ENCODE data around the gene CGAS. TPM values are rescaled to one million over a fixed set of nuclear protein-coding genes. Genes with fewer than 3 reads are reported as not detected.

The CGAS gene
- total RNA-seq, 1 experiment from 2014 or later, result 6.4 TPM

GRCh38 chr6:73388433-73388799 lies 63.7 kb downstream of the CGAS start:
- peak overlapping the region; percentile 72 for H3K4me3 Mint-ChIP-seq
- POLR2A ChIA-PET, result interaction anchor here (0.7 to 1.3 kb wide), 8 partner anchors 11 to 265 kb away, joined by 3 to 9 read pairs (median 3); partner anchors contain the start of gene KHDC1
- CTCF ChIA-PET, result interaction anchor here (0.6 to 3.3 kb wide), 30 partner anchors 9 to 772 kb away, joined by 3 to 67 read pairs (median 5); partner anchors contain the start of genes CGAS, MTO1 and OOEP
- H3K27me3 Mint-ChIP-seq (ENCODE audit: low read depth), result peaks cover 12% of the 10 kb centered on the region
- H3K9me3 Mint-ChIP-seq, result no peaks in the 10 kb centered on the region
- no peaks in the 10 kb centered on the region for H3K36me3 Mint-ChIP-seq
- peaks cover 29% of the 10 kb centered on the region for H3K4me1 Mint-ChIP-seq
- ATAC-seq, result no peak
- no peak for DNase-seq (ENCODE audit: low spot score)
- H3K27ac Mint-ChIP-seq, result peak overlapping the region; percentile 60; the same call in 1 of the 2 replicates
- TF ChIP-seq IRF2 (CRISPR knock-in tag; IDR thresholded peaks at IDR 0.05; ENCODE audit: borderline replicate concordance, low read depth), result no peak
- TF ChIP-seq ERG (CRISPR knock-in tag; IDR thresholded peaks at IDR 0.05), result no peak
- TF ChIP-seq ARID4B (CRISPR knock-in tag; IDR thresholded peaks at IDR 0.05; ENCODE audit: borderline replicate concordance), result no peak
- no peak for TF ChIP-seq ATF2 (CRISPR knock-in tag; IDR thresholded peaks at IDR 0.05; ENCODE audit: borderline replicate concordance, low read depth)
- TF ChIP-seq E2F1 (CRISPR knock-in tag; IDR thresholded peaks at IDR 0.05), result no peak
- no peak for TF ChIP-seq RORB (CRISPR knock-in tag; IDR thresholded peaks at IDR 0.05)
- no peak for TF ChIP-seq ZNF416 (CRISPR knock-in tag; IDR thresholded peaks at IDR 0.05)
- no peak for TF ChIP-seq HMGA2 (CRISPR knock-in tag; IDR thresholded peaks at IDR 0.05)
- no peak for TF ChIP-seq ZNF396 (CRISPR knock-in tag; IDR thresholded peaks at IDR 0.05; ENCODE audit: borderline replicate concordance)
- no peak for TF ChIP-seq FOXP1 (CRISPR knock-in tag; IDR thresholded peaks at IDR 0.05; ENCODE audit: borderline replicate concordance)
- no peak for TF ChIP-seq TCF7 (CRISPR knock-in tag; IDR thresholded peaks at IDR 0.05; ENCODE audit: low read depth)
- no peak for TF ChIP-seq ETV6 (CRISPR knock-in tag; IDR thresholded peaks at IDR 0.05)
- no peak for TF ChIP-seq JAZF1 (CRISPR knock-in tag; IDR thresholded peaks at IDR 0.05)
- TF ChIP-seq MAX (CRISPR knock-in tag; IDR thresholded peaks at IDR 0.05), result no peak

GRCh38 chr6:73382462-73383113 lies 69.5 kb downstream of the CGAS start:
- H3K4me3 Mint-ChIP-seq, result no peak overlapping the region
- no peak for ATAC-seq
- ChIA-PET POLR2A (interaction anchor here (0.6 kb wide), 1 partner anchor 45 kb away, joined by 5 read pairs; no protein-coding TSS in a partner anchor), CTCF (no interaction called here)
- DNase-seq (ENCODE audit: low spot score), result no peak
- TF ChIP-seq OVOL2 (CRISPR knock-in tag; IDR thresholded peaks at IDR 0.05; ENCODE audit: borderline replicate concordance) (no peak), CBFB (CRISPR knock-in tag; IDR thresholded peaks at IDR 0.05; ENCODE audit: low read depth) (no peak), ZMAT4 (CRISPR knock-in tag; IDR thresholded peaks at IDR 0.05) (no peak), PRDM15 (CRISPR knock-in tag; IDR thresholded peaks at IDR 0.05) (no peak), RELA (CRISPR knock-in tag; IDR thresholded peaks at IDR 0.05; ENCODE audit: borderline replicate concordance) (no peak), MXD4 (CRISPR knock-in tag; IDR thresholded peaks at IDR 0.05; ENCODE audit: borderline replicate concordance) (no peak), PRRX2 (CRISPR knock-in tag; IDR thresholded peaks at IDR 0.05) (no peak)
- no peaks in the 10 kb centered on the region for H3K27me3 Mint-ChIP-seq (ENCODE audit: low read depth)
- no peaks in the 10 kb centered on the region for H3K36me3 Mint-ChIP-seq
- H3K9me3 Mint-ChIP-seq, result no peaks in the 10 kb centered on the region
- no peak overlapping the region for H3K27ac Mint-ChIP-seq
- H3K4me1 Mint-ChIP-seq, result no peaks in the 10 kb centered on the region
